GM12891 (cell line): ENCODE measurements around the gene RITA1.

Experiments used
- POLR2A ChIP-seq: IDR thresholded peaks from 2 replicates; pipeline ENCODE4 v1.6.1; 2011; ENCODE audit warnings: low read depth, low read length, control low read depth
- POLR2AphosphoS5 ChIP-seq: IDR thresholded peaks from 2 replicates; pipeline ENCODE4 v1.6.1; 2011; ENCODE audit warnings: low read depth, low read length, control low read depth
- SPI1 ChIP-seq: IDR thresholded peaks from 2 replicates; pipeline ENCODE4 v1.6.1; 2011; ENCODE audit warnings: low read depth, low read length, control low read depth

DNA sequence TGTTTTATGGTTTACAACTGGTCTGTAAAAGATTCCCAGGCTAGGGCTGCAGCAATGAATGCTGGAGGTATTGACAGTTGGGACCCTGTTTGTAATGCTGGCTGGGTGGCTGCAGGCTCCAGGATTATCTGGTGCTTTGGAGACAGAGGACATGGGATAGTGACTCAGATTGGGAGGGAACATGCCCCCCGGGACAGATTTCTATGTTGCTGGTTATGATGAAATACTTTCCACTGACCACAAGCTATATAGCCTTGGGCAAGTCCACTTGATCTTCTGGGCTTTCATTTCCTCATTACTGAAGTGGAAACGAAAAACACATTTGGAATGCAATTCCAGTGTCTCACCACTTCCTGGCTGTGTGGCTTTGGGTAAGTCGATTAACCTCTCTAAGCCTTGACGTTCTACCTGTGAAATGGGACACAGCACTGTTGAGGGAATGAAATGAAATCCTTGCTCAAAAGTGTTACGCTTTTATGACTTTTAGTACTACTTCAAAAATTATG, 29.4 kb downstream of the RITA1 start:
- TF ChIP-seq POLR2A: no peak
- TF ChIP-seq POLR2AphosphoS5: no peak
- TF ChIP-seq SPI1: peak; percentile 95
